ENCODE measurements around the gene PPT1. TPM values are rescaled to one million over a fixed set of nuclear protein-coding genes. Genes with fewer than 3 reads are reported as not detected.

The PPT1 gene
- total RNA-seq, 1 donor from 2014 or later, result 110 TPM

- TF ChIP-seq EZH2 (IDR thresholded peaks at IDR 0.05), result no peak
- TF ChIP-seq CTCF (IDR thresholded peaks at IDR 0.05), result no peak
- no peak for TF ChIP-seq EZH2phosphoT487 (IDR thresholded peaks at IDR 0.05)
- no peak overlapping the region for H2AFZ ChIP-seq (replicated peaks)
- no peak for DNase-seq (ENCODE audit: low spot score)
- no peaks in the 10 kb centered on the region for H3K9me3 ChIP-seq (ENCODE audit: low read depth)
- peaks cover 4% of the 10 kb centered on the region for H3K27me3 ChIP-seq
- no peaks in the 10 kb centered on the region for H3K36me3 Mint-ChIP-seq
- no peaks in the 10 kb centered on the region for H3K36me3 ChIP-seq
- H3F3A ChIP-seq (ENCODE audit: low read depth), result no peaks in the 10 kb centered on the region
- H3K79me2 ChIP-seq (ENCODE audit: low read depth), result no peaks in the 10 kb centered on the region
- H3K4me3 ChIP-seq, result no peak overlapping the region
- H3K4me3 Mint-ChIP-seq, result no peak overlapping the region
- H4K20me1 ChIP-seq (ENCODE audit: low read depth), result no peaks in the 10 kb centered on the region
- H3K9ac ChIP-seq, result no peak overlapping the region
- H3K4me1 Mint-ChIP-seq, result no peaks in the 10 kb centered on the region
- peaks cover 2% of the 10 kb centered on the region for H3K27me3 Mint-ChIP-seq (ENCODE audit: insufficient read depth, low read depth)
- no peaks in the 10 kb centered on the region for H3K4me1 ChIP-seq
- peaks cover 2% of the 10 kb centered on the region for H3K9me3 Mint-ChIP-seq
- H3K27ac Mint-ChIP-seq, result no peak overlapping the region
- H3K4me2 ChIP-seq, result no peak overlapping the region
- H3K27ac ChIP-seq, result no peak overlapping the region
Observed at GRCh38 chr1:40029608-40030007, 67.4 kb downstream of the PPT1 start.

- H3K27ac Mint-ChIP-seq, result no peak overlapping the region
- H3K4me1 Mint-ChIP-seq, result no peaks in the 10 kb centered on the region
- no peak overlapping the region for H3K4me3 Mint-ChIP-seq
- H3K27me3 Mint-ChIP-seq (ENCODE audit: insufficient read depth, low read depth), result peaks cover 2% of the 10 kb centered on the region
- TF ChIP-seq CTCF (IDR thresholded peaks at IDR 0.05) (no peak), EZH2phosphoT487 (IDR thresholded peaks at IDR 0.05) (no peak), EZH2 (IDR thresholded peaks at IDR 0.05) (no peak)
- Histone ChIP-seq H3K9ac (no peak overlapping the region), H2AFZ (replicated peaks) (no peak overlapping the region), H3K4me3 (no peak overlapping the region), H3K4me2 (no peak overlapping the region), H4K20me1 (ENCODE audit: low read depth) (no peaks in the 10 kb centered on the region), H3K27ac (no peak overlapping the region), H3F3A (ENCODE audit: low read depth) (no peaks in the 10 kb centered on the region), H3K4me1 (no peaks in the 10 kb centered on the region), H3K79me2 (ENCODE audit: low read depth) (no peaks in the 10 kb centered on the region), H3K27me3 (peaks cover 4% of the 10 kb centered on the region), H3K36me3 (no peaks in the 10 kb centered on the region), H3K9me3 (ENCODE audit: low read depth) (no peaks in the 10 kb centered on the region)
- peaks cover 12% of the 10 kb centered on the region for H3K9me3 Mint-ChIP-seq
- no peak for DNase-seq (ENCODE audit: low spot score)
- H3K36me3 Mint-ChIP-seq, result peaks cover 4% of the 10 kb centered on the region
Observed at GRCh38 chr1:40027647-40028046, 69.4 kb downstream of the PPT1 start.

- Histone ChIP-seq H3K9ac (no peak overlapping the region), H3K36me3 (no peaks in the 10 kb centered on the region), H3K79me2 (ENCODE audit: low read depth) (no peaks in the 10 kb centered on the region), H3F3A (ENCODE audit: low read depth) (no peaks in the 10 kb centered on the region), H2AFZ (replicated peaks) (no peak overlapping the region), H3K4me1 (no peaks in the 10 kb centered on the region), H3K27ac (no peak overlapping the region), H3K4me2 (no peak overlapping the region), H4K20me1 (ENCODE audit: low read depth) (no peaks in the 10 kb centered on the region), H3K9me3 (ENCODE audit: low read depth) (no peaks in the 10 kb centered on the region), H3K27me3 (peaks cover 4% of the 10 kb centered on the region), H3K4me3 (no peak overlapping the region)
- no peak overlapping the region for H3K27ac Mint-ChIP-seq
- H3K36me3 Mint-ChIP-seq, result peaks cover 4% of the 10 kb centered on the region
- H3K4me3 Mint-ChIP-seq, result no peak overlapping the region
- H3K27me3 Mint-ChIP-seq (ENCODE audit: insufficient read depth, low read depth), result peaks cover 5% of the 10 kb centered on the region
- TF ChIP-seq CTCF (IDR thresholded peaks at IDR 0.05) (no peak), EZH2 (IDR thresholded peaks at IDR 0.05) (no peak), EZH2phosphoT487 (IDR thresholded peaks at IDR 0.05) (no peak)
- peaks cover 16% of the 10 kb centered on the region for H3K9me3 Mint-ChIP-seq
- no peak for DNase-seq (ENCODE audit: low spot score)
- no peaks in the 10 kb centered on the region for H3K4me1 Mint-ChIP-seq
Observed at GRCh38 chr1:40024671-40025070, 72.4 kb downstream of the PPT1 start.

Data from neural progenitor cell (in vitro differentiated cells).